SW 1271 (cell line): ENCODE results near the gene BLCAP.
A peak's percentile ranks its signal among the peaks of the same experiment; 100 is the strongest.
"Not testable (repeated sequence)": the region's sequence is repeated elsewhere in the genome, so short reads cannot be mapped to it uniquely, and the experiment has no call there.

Experiments used
- DNase-seq, 2 experiments: peaks; one replicate each; lab custom pipeline; 2025; lab: John Stamatoyannopoulos, UW

The BLCAP gene

GRCh38 chr20:37527638-37528445 is at the start of gene BLCAP:
Gene BLCAP (minus strand): TSS chr20:37527876. CDS start chr20:37519174, 8,702 bp downstream.
- DNase-seq: peak; percentile 93 to 95

GRCh38 chr20:37577436-37577835 is 49.8 kb upstream of the BLCAP start:
- not testable (repeated sequence) for DNase-seq

GRCh38 chr20:37576911-37577310 is 49.2 kb upstream of the BLCAP start:
- DNase-seq: no peak

GRCh38 chr20:37575884-37576283 is 48.2 kb upstream of the BLCAP start:
- DNase-seq: no peak

GRCh38 chr20:37574199-37574890 is 46.7 kb upstream of the BLCAP start:
- no peak for DNase-seq

GRCh38 chr20:37573626-37574198 is 46.0 kb upstream of the BLCAP start:
- DNase-seq: no peak

GRCh38 chr20:37571033-37571432 is 43.4 kb upstream of the BLCAP start:
- no peak for DNase-seq

- no peak for DNase-seq
These were observed 42.7 kb upstream of the BLCAP start for GRCh38 chr20:37570419-37570818.

- DNase-seq: no peak
These were observed 40.3 kb upstream of the BLCAP start for GRCh38 chr20:37567671-37568588.

GRCh38 chr20:37567331-37567665 is 39.6 kb upstream of the BLCAP start:
- DNase-seq: no peak

GRCh38 chr20:37566590-37567330 is 39.1 kb upstream of the BLCAP start:
- DNase-seq: no peak

- no peak for DNase-seq
These were observed 37.6 kb upstream of the BLCAP start for GRCh38 chr20:37565134-37565811.

GRCh38 chr20:37564388-37565133 is 36.9 kb upstream of the BLCAP start:
- peak in 1 of 2 experiments; percentile 28 for DNase-seq

- no peak for DNase-seq
These were observed 36.3 kb upstream of the BLCAP start for GRCh38 chr20:37564016-37564387.

GRCh38 chr20:37562695-37563480 is 35.2 kb upstream of the BLCAP start:
- DNase-seq: no peak

GRCh38 chr20:37560629-37561028 is 33.0 kb upstream of the BLCAP start:
- DNase-seq: no peak

- no peak for DNase-seq
These were observed 31.8 kb upstream of the BLCAP start for GRCh38 chr20:37559312-37560027.

GRCh38 chr20:37558779-37559178 is 31.1 kb upstream of the BLCAP start:
- DNase-seq: no peak

- DNase-seq: no peak
These were observed 30.6 kb upstream of the BLCAP start for GRCh38 chr20:37558306-37558705.
